Stimulated activated CD4-positive, alpha-beta T cell treated with anti-CD3 and anti-CD28 coated beads, Interleukin-12 subunit alpha, Interleukin-12 subunit beta, amount 100 ng/mL, for 48 hours (primary cell): ENCODE measurements around the gene MPL.

Experiments
- DNase-seq, 3 donors: peaks; one replicate each; pipeline ENCODE4 v3.0.0-alpha.2; 2020; ENCODE audit warnings: low read depth in 2 of 3, low spot score in 1 of 3

MPL gene

GRCh38 chr1:43305926-43306687 lies 31.5 kb upstream of the MPL start:
- DNase-seq, result no peak

- DNase-seq, result no peak
These were observed 30.7 kb upstream of the MPL start for GRCh38 chr1:43306688-43307457.

DNA sequence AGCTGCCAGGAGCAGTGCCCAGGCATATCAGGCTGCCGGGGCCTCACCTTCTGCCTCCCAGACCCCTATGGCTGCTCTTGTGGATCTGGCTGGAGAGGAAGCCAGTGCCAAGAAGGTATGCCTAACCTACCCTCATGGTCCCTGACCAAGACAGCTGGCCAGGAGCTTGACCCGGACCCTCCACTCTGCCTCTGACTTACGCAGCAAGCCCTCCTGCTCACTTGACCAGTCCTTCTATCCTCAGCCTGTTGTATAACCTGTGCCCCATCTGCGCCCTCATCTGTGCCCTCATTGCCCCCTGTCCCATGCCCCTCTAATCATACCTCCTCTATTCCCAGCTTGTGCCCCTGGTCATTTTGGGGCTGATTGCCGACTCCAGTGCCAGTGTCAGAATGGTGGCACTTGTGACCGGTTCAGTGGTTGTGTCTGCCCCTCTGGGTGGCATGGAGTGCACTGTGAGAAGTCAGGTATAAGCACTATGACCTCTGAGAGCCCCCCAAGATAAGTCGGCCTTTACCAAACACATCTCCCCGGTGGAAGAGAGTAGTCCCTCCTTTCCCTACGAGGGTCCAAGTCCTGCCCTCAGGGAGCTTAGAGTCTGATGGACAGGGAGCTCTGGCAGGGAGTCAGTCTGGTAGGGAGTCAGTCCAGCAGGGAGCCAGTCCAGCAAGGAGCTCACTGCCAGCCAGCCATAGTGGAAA lies 30.0 kb upstream of the MPL start:
- DNase-seq, result no peak

DNA sequence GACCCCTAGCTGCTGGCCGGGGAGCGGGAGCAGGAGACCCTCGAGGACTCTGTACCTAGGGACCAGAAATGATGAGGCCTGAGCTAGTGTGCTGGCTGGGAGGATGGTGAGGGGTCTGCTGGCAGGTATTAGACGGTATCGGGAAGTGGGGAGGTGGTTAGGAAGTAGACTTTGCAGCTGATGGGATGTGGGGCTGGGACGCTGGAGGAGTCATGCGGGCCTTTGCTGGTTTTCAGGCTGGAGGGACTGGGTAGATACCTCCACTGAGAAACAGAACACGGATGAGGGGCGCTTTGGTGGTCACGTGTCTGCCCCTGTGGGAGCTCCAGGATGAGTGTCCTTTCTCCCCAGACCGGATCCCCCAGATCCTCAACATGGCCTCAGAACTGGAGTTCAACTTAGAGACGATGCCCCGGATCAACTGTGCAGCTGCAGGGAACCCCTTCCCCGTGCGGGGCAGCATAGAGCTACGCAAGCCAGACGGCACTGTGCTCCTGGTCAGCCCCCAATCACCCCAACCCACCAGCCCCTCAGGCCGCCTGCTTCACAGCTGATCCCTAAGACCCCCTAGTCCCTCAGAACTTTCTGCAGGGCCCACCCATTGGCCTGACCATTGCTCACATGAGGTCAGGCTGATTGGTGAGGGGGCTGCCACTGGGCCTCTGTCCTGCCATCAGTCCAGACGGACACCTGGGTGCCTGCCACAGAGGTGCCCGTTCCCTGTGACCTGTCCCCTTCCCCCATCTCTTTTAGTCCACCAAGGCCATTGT lies 28.8 kb upstream of the MPL start:
- no peak for DNase-seq

- DNase-seq, result no peak
These were observed 28.1 kb upstream of the MPL start for GRCh38 chr1:43309405-43310025.

- no peak for DNase-seq
These were observed 26.1 kb upstream of the MPL start for GRCh38 chr1:43311521-43311920.

- DNase-seq, result no peak
These were observed 25.4 kb upstream of the MPL start for GRCh38 chr1:43312212-43312623.

GRCh38 chr1:43312663-43313515 lies 24.7 kb upstream of the MPL start:
- no peak for DNase-seq

- no peak for DNase-seq
These were observed 23.8 kb upstream of the MPL start for GRCh38 chr1:43313771-43314170.

- no peak for DNase-seq
These were observed 23.4 kb upstream of the MPL start for GRCh38 chr1:43314233-43314632.

DNA sequence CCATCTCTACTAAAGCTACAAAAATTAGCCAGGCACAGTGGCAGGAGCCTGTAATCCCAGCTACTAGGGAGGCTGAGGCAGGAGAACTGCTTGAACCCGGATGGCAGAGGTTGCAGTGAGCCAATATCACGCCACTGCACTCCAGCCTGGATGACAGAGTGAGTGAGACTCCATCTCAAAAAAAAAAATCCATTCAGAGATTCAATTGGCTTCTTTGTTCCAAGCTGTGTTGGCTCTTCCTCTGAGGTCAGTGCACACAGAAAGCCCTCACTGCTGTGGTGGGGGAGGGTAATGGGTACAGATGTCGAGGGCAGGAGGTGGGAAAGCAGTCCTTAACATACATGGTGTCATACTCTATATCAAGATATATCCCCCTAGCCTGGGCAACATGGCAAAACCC lies 22.1 kb upstream of the MPL start:
- DNase-seq, result no peak

GRCh38 chr1:43315963-43316737 lies 21.5 kb upstream of the MPL start:
- DNase-seq, result no peak

DNA sequence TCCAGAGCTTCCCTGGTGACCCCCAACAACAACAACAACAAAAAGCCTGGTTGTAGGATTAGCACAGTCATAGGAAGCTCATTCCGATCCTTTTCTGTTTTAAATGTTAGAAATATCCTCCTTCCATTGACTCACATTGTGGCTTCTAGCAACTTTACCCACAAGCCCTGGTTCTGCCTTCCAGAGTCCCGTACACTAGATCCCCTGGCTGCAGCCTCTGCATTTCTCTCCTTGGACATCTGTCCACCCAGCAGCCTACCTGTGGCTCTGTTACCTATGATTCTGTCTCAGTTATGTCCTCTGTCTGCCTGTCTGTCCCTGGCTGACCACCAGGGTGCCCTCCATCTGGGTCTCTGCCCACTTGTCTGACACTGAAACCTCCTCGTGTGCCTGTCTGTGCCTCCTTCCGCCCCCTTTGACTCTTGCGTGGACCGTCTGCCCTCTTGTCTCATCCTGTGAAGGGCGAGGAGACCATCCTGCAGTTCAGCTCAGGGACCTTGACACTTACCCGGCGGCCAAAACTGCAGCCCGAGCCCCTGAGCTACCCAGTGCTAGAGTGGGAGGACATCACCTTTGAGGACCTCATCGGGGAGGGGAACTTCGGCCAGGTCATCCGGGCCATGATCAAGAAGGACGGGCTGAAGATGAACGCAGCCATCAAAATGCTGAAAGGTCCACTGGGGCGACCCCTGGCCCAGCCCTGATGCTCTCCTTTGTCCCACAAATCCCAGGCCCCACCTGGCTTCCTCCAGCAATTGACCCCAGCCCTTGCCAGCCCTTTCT lies 20.7 kb upstream of the MPL start:
- DNase-seq, result no peak

DNA sequence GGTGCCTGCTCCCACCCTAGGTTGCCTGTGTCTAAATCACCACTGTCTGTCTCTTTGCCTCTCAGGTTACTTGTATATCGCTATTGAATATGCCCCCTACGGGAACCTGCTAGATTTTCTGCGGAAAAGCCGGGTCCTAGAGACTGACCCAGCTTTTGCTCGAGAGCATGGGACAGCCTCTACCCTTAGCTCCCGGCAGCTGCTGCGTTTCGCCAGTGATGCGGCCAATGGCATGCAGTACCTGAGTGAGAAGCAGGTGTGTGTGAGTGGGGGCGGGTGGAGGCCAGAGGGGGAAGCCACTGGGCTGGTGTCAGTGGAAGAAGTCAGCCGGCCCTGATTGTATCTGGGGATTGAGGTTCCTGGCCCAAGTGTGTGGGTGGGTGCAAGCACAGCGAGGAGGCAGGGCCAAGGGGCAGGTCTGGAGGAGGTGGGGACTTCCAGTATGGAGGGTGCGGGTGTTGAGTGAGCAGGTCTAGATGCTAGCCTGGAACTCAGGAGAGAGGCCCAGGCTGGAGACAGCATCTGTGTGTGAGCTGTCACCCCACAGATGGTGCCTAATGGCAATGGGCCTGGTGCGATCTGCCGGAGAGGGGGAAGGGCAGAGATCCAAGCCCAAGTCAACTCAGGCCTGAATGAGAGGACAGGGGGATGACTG lies 19.7 kb upstream of the MPL start:
- no peak for DNase-seq

DNA sequence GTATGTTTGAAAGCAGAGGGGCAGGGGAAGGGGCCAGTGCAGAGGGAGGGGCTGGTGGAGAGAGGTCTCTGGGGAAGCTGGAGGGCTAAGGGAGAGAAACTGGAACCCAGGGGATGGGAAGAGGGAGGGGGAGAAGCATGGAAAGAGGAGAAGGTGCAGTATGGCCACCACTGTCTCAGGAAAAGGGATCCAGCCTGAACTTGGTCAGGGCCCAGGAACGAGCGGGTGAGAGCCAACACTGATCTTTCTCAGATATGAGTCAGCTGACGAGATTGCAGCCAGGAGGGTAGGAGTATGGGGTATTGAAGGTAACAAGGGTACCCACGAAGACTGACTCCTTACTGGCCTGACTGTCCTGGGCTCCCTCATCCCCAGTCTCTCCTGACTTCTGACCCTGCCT lies 18.8 kb upstream of the MPL start:
- no peak for DNase-seq

DNA sequence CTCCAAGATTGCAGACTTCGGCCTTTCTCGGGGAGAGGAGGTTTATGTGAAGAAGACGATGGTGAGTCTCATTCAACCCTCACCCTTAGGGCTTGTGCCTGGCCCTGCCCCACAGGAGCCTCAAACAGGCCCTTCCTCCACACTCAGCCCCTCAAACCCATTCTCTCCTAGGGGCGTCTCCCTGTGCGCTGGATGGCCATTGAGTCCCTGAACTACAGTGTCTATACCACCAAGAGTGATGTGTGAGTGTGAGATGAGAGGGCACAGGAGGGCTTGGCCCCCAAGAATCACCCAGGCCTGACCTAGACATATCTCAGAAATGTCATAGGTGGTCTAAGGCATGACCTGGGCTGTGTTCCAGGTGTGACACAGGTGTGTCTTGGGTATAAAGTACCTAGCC lies 18.3 kb upstream of the MPL start:
- DNase-seq, result no peak

DNA sequence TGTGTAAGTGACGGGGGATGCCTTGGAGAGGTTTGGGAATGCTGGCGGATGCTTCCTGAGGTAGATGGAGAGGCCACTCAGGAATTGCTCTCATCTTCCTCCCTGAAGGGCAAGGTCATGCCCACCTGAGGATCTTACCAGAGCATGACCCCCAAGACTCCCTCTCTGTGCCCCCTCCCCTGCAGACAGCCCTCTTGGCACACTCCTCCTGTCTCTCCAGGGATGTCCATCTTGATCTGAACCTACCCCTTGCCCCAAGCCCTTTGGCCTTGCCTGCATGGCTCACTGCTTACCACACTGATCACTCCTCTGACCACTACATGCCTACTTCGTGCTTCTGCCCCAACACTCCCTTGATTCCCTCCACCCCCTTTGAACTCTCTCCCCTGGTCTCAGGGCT lies 17.9 kb upstream of the MPL start:
- DNase-seq, result no peak

GRCh38 chr1:43321331-43321891 lies 16.2 kb upstream of the MPL start:
- DNase-seq, result no peak
